Naive B cell (primary cell): ENCODE measurements around the gene CLEC4G. TPM values are rescaled to one million over a fixed set of nuclear protein-coding genes. Genes with fewer than 3 reads are reported as not detected.

Source experiments
- ATAC-seq, 2 donors: fragments of 150-1000 bp; cut with Tn5 transposase; 2 replicates each; pipeline ENCODE4 v1.10.0; 2021; ENCODE audit warnings: low read depth in 2 of 2, mild to moderate bottlenecking in 2 of 2, moderate library complexity in 2 of 2
- DNase-seq: peaks from one replicate; pipeline ENCODE4 v3.0.0; 2022
- H3K27ac Mint-ChIP-seq, 6 donors: one replicate each; pipeline ENCODE4 v1.8.0; 2020 to 2022; ENCODE audit warnings: mild to moderate bottlenecking in 6 of 6, mixed read lengths in 6 of 6, moderate library complexity in 5 of 6, inconsistent platforms in 2 of 6
- H3K27me3 Mint-ChIP-seq, 3 donors: one replicate each; pipeline ENCODE4 v1.8.0; 2021 to 2022; ENCODE audit warnings: mixed read lengths in 3 of 3, mild to moderate bottlenecking in 1 of 3
- H3K36me3 Mint-ChIP-seq, 2 donors: one replicate each; pipeline ENCODE4 v1.8.0; 2020 to 2022; ENCODE audit warnings: mixed read lengths in 2 of 2, inconsistent platforms in 1 of 2, mild to moderate bottlenecking in 1 of 2
- H3K4me1 Mint-ChIP-seq, 3 donors: one replicate each; pipeline ENCODE4 v1.8.0; 2020 to 2022; ENCODE audit warnings: mixed read lengths in 3 of 3, inconsistent platforms in 1 of 3, mild to moderate bottlenecking in 1 of 3, moderate library complexity in 1 of 3
- H3K4me3 Mint-ChIP-seq, 8 donors: one replicate each; pipeline ENCODE4 v1.8.0; 2020 to 2022; ENCODE audit warnings: mild to moderate bottlenecking in 8 of 8, mixed read lengths in 8 of 8, moderate library complexity in 8 of 8, inconsistent platforms in 2 of 8
- H3K9me3 Mint-ChIP-seq, 7 donors: one replicate each; pipeline ENCODE4 v1.8.0; 2020 to 2022; ENCODE audit warnings: mixed read lengths in 7 of 7, mild to moderate bottlenecking in 5 of 7, inconsistent platforms in 2 of 7, moderate library complexity in 1 of 7
- polyA plus RNA-seq, 6 donors: library from polyadenylated mRNA; unstranded; fragments of 300-500 nt; fragmentation: Illumina TruSeq; gene quantifications; one replicate each; pipeline ENCODE4 v1.2.3, GENCODE V29; 2021; ENCODE audit warnings: low read depth in 6 of 6

Gene CLEC4G
- polyA plus RNA-seq, 6 donors from 2014 or later, result 1.4 to 3.2 (median 1.8) TPM

DNA sequence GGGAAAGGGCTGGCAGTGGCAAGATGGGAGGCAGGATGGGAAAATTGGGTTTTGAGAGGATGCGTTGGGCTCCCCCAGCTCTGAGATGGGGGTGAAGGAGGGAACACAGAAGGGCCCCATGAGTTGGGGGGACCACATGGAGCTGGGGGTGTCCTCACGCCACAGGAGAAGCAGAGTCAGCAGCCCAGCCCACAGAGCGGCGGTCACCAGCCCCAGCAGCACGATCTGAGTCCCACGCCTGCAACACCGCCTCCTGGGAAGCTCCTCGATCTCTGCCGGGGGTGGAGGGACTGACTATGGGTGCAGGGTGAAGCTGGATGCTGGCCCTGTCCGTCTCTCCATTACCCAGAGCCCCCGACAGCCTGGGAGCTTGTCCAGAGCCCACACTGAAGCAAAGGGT, 33.3 kb downstream of the CLEC4G start:
- peaks cover 0 to 88% (median 77%) of the 10 kb centered on the region in 3 donors for H3K4me1 Mint-ChIP-seq
- H3K27ac Mint-ChIP-seq, result peak overlapping the region in 5 of 6 donors; percentile 93 to 100 (median 99)
- peaks cover 0 to 1% (median 0%) of the 10 kb centered on the region in 7 donors for H3K9me3 Mint-ChIP-seq
- H3K27me3 Mint-ChIP-seq, result no peaks in the 10 kb centered on the region
- H3K36me3 Mint-ChIP-seq, result peaks cover 11 to 22% of the 10 kb centered on the region in 2 donors
- ATAC-seq (no peak), DNase-seq (no peak)
- peak overlapping the region in 7 of 8 donors; percentile 81 to 98 (median 94) for H3K4me3 Mint-ChIP-seq

DNA sequence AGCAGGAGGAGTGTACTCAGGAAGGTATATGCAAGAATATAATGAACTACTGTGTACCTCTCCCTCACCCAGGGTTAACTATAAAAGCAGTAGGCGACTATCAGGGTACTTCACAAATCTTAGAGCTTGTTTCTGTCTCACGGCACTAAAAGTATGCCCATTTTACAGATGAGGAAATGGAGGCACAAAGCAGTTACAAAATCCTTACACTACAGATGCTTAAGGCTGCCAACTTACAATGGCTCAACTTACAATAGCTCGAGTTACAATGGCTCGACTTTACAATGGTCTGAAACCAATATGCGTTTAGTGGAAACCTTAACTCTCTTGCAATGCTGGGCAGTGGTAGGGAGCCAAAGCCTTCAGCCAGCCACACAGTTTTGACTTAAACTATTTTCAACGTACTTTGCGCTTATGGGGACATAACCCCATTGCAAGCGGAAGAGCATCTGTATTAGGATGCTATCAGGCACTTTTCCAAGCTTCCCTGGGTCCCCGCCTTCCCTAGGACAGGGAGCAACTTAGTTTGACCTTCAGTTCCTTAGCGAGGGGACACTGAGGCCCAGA, 34.1 kb downstream of the CLEC4G start:
- ATAC-seq, result no peak
- Mint-ChIP-seq H3K27me3 (no peaks in the 10 kb centered on the region), H3K4me3 (peak overlapping the region in 7 of 8 donors; percentile 81 to 98 (median 94)), H3K4me1 (peaks cover 0 to 80% (median 70%) of the 10 kb centered on the region in 3 donors), H3K9me3 (peaks cover 0 to 1% (median 0%) of the 10 kb centered on the region in 7 donors), H3K27ac (peak overlapping the region; percentile 21 to 99 (median 80)), H3K36me3 (peaks cover 11 to 22% of the 10 kb centered on the region in 2 donors)
- DNase-seq, result no peak

- no peaks in the 10 kb centered on the region for H3K27me3 Mint-ChIP-seq
- ATAC-seq (peak; percentile 80 to 83), DNase-seq (no peak)
- peaks cover 6 to 54% (median 47%) of the 10 kb centered on the region in 3 donors for H3K4me1 Mint-ChIP-seq
- H3K27ac Mint-ChIP-seq, result peak overlapping the region; percentile 82 to 95 (median 94)
- no peaks in the 10 kb centered on the region for H3K9me3 Mint-ChIP-seq
- peaks cover 8 to 15% of the 10 kb centered on the region in 2 donors for H3K36me3 Mint-ChIP-seq
- peak overlapping the region in 5 of 8 donors; percentile 61 to 88 (median 72) for H3K4me3 Mint-ChIP-seq
Measured at GRCh38 chr19:7694499-7694898, 37.4 kb downstream of the CLEC4G start.

DNA sequence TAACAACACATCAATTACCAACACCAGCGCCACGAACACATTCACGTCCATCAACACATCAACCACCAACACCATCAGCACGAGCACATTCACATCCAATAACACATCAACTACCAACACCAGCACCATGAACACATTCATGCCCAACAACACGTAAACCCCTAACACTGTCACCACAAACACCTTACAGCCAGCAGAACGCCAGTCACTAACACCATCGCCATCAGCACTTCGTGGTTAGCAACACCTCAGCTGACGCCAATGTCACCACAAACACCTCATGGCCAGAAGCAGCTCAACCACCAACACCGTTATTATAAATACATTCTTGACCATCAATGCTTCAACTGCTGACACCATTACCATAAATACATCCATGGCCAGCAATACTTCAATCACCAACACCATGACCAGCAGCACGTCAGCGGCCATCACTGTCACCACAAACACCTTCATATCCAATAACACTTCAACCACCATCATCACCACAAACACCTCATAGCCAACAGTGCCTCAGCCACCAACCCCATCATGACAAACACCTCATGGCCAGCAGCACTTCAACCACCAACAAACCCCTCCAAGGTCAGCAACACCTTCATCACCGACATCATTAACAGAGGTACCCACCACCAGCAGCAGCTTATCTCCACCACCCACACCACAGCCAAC, 39.4 kb downstream of the CLEC4G start:
- no peaks in the 10 kb centered on the region for H3K9me3 Mint-ChIP-seq
- peaks cover 22 to 35% (median 27%) of the 10 kb centered on the region in 3 donors for H3K4me1 Mint-ChIP-seq
- no peak overlapping the region for H3K27ac Mint-ChIP-seq
- DNase-seq, result no peak
- no peak overlapping the region for H3K4me3 Mint-ChIP-seq
- H3K27me3 Mint-ChIP-seq, result no peaks in the 10 kb centered on the region
- peaks cover 7 to 8% of the 10 kb centered on the region in 2 donors for H3K36me3 Mint-ChIP-seq
- ATAC-seq, result peak in 1 of 2 donors; percentile 4

- H3K4me1 Mint-ChIP-seq, result peaks cover 23 to 30% (median 25%) of the 10 kb centered on the region in 3 donors
- H3K9me3 Mint-ChIP-seq, result no peaks in the 10 kb centered on the region
- H3K4me3 Mint-ChIP-seq, result no peak overlapping the region
- ATAC-seq (no peak), DNase-seq (no peak)
- H3K27ac Mint-ChIP-seq, result no peak overlapping the region
- no peaks in the 10 kb centered on the region for H3K27me3 Mint-ChIP-seq
- H3K36me3 Mint-ChIP-seq, result peaks cover 3 to 5% of the 10 kb centered on the region in 2 donors
Measured at GRCh38 chr19:7691497-7691896, 40.4 kb downstream of the CLEC4G start.

DNA sequence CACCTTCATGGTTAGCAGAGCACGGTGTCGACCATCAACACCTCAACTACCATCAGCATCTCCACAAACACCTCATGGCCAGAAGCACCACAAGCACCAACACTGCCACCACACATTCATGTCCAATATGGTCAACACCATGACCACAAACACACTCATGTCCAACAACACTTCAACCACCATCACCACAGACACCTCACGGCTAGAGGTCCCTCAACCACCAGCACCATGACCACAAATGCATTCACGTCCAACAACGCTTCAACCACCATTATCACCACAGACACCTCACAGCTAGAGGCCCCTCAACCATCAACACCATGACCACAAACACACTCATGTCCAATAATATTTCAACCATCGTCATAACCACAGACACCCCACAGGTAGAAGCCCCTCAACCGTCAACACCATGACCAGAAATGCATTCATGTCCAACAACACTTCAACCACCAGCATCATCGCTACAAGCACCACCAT, 41.1 kb downstream of the CLEC4G start:
- H3K27me3 Mint-ChIP-seq, result no peaks in the 10 kb centered on the region
- peaks cover 25 to 34% (median 32%) of the 10 kb centered on the region in 3 donors for H3K4me1 Mint-ChIP-seq
- no peaks in the 10 kb centered on the region for H3K9me3 Mint-ChIP-seq
- DNase-seq (no peak), ATAC-seq (no peak)
- peaks cover 0 to 4% of the 10 kb centered on the region in 2 donors for H3K36me3 Mint-ChIP-seq
- H3K4me3 Mint-ChIP-seq, result no peak overlapping the region
- H3K27ac Mint-ChIP-seq, result no peak overlapping the region

DNA sequence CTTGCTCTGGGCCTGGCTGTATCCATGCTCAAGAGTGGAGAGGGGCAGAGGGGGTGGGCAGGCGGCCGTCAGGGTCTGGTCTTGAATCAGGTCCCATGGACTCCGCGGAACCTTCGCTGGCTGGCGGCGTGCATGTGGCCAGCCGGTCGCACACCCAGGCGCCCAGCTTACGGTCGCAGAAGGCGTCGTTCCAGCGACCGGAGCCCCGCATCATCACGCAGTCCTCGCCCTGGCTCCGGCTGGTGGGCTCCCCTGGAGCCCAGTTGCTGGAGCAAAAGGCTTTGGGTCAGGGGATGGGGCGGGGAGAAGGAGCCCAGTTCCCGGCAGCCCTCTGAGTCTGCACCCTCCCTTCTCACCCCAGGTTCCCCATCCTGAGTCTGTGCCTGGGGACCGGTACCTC, 42.7 kb downstream of the CLEC4G start:
- ATAC-seq (peak in 1 of 2 donors; percentile 22), DNase-seq (no peak)
- no peaks in the 10 kb centered on the region for H3K9me3 Mint-ChIP-seq
- H3K27ac Mint-ChIP-seq, result peak overlapping the region in 3 of 6 donors; percentile 76 to 97 (median 89)
- H3K27me3 Mint-ChIP-seq, result no peaks in the 10 kb centered on the region
- peak overlapping the region in 1 of 8 donors; percentile 17 for H3K4me3 Mint-ChIP-seq
- peaks cover 0 to 4% of the 10 kb centered on the region in 2 donors for H3K36me3 Mint-ChIP-seq
- peaks cover 24 to 39% (median 31%) of the 10 kb centered on the region in 3 donors for H3K4me1 Mint-ChIP-seq

- Mint-ChIP-seq H3K36me3 (peaks cover 0 to 4% of the 10 kb centered on the region in 2 donors), H3K27me3 (no peaks in the 10 kb centered on the region), H3K4me3 (no peak overlapping the region), H3K4me1 (peaks cover 25 to 51% (median 35%) of the 10 kb centered on the region in 3 donors), H3K27ac (peak overlapping the region; percentile 37 to 89 (median 66)), H3K9me3 (no peaks in the 10 kb centered on the region)
- no peak for DNase-seq
- peak in 1 of 2 donors; percentile 19 for ATAC-seq
Measured at GRCh38 chr19:7687177-7687576, 44.7 kb downstream of the CLEC4G start.

DNA sequence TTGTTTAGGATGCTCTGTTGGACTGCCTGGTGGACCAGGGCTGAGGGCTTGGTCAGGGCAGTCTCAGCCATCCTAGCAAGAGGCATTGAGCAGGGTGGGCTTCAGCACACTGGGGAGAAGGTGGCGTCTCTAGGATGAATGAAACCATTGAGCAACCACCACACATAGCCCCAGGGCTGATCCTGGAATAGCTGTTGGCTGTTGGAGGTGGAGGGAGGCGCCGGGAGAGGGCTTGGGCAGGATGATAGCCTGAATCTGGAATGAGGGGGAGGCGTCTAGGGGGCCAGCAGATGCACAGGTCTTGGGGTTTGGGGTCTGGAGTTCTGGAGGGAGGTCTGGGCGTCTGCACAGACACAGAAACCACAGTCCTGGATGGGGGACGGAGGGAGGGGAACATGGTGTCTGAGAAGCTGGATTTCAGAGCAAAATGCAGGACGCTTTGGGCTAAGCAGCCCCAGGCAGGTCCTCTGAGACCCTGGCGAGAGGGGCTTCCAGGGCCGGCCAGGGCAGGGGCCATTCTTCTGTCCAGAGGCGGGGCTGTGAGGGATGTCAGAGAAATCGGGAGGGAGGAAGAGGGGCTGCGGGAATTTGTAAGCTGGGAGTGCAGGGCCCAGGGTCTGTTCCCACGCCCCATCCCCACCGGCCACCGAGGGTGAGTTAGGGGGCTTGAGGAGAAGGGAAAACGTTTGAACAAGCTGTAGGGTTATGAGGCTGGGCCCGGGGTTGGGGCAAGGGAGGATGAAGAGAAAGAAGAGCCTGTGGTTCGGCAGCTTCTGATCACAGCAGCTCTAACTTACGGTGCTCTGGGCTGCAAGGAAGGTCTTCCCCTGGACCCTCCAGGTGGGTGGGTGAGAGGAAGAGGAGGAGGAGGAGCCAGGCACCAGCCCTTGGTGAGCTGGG, 46.1 kb downstream of the CLEC4G start:
- DNase-seq, result no peak

DNA sequence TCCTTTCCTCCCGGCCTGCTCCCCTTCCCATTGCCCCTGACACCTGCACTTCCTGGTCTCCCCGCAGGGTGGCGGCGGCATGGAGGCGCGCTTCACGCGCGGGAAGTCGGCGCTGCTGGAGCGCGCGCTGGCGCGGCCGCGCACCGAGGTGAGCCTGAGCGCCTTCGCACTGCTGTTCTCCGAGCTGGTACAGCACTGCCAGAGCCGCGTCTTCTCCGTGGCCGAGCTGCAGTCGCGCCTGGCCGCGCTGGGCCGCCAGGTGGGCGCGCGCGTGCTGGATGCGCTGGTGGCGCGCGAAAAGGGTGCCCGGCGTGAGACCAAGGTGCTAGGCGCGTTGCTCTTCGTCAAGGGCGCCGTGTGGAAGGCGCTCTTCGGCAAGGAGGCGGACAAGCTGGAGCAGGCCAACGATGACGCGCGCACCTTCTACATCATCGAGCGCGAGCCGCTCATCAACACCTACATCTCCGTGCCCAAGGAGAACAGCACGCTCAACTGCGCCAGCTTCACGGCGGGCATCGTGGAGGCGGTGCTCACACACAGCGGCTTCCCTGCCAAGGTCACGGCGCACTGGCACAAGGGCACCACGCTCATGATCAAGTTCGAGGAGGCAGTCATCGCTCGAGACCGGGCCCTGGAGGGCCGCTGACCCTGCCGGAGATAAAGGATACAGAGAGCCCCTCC, 49.6 kb downstream of the CLEC4G start:
- no peaks in the 10 kb centered on the region for H3K36me3 Mint-ChIP-seq
- peak overlapping the region; percentile 79 to 98 (median 94) for H3K4me3 Mint-ChIP-seq
- peaks cover 44 to 65% (median 60%) of the 10 kb centered on the region in 3 donors for H3K4me1 Mint-ChIP-seq
- ATAC-seq (no peak), DNase-seq (no peak)
- peaks cover 2 to 5% (median 5%) of the 10 kb centered on the region in 3 donors for H3K27me3 Mint-ChIP-seq
- peak overlapping the region in 5 of 6 donors; percentile 33 to 98 (median 93) for H3K27ac Mint-ChIP-seq
- H3K9me3 Mint-ChIP-seq, result peaks cover 0 to 2% (median 0%) of the 10 kb centered on the region in 7 donors

More for the DNA sequence above, 46.1 kb downstream of the CLEC4G start:
- Mint-ChIP-seq H3K36me3 (peaks cover 0 to 4% of the 10 kb centered on the region in 2 donors), H3K4me3 (peak overlapping the region in 1 of 8 donors; percentile 45), H3K27me3 (no peaks in the 10 kb centered on the region), H3K27ac (peak overlapping the region; percentile 76 to 94 (median 91)), H3K4me1 (peaks cover 31 to 58% (median 46%) of the 10 kb centered on the region in 3 donors), H3K9me3 (no peaks in the 10 kb centered on the region)
- ATAC-seq, result no peak

- DNase-seq (peak; percentile 86), ATAC-seq (peak; percentile 58 to 62)
- peaks cover 0 to 2% (median 0%) of the 10 kb centered on the region in 7 donors for H3K9me3 Mint-ChIP-seq
- H3K4me3 Mint-ChIP-seq, result peak overlapping the region; percentile 82 to 98 (median 95)
- peaks cover 46 to 68% (median 66%) of the 10 kb centered on the region in 3 donors for H3K4me1 Mint-ChIP-seq
- no peaks in the 10 kb centered on the region for H3K36me3 Mint-ChIP-seq
- peak overlapping the region; percentile 84 to 98 (median 96) for H3K27ac Mint-ChIP-seq
- H3K27me3 Mint-ChIP-seq, result peaks cover 5 to 12% (median 9%) of the 10 kb centered on the region in 3 donors
Measured at GRCh38 chr19:7681340-7682174, 50.4 kb downstream of the CLEC4G start.
